Vagina (tissue), 2 donors: ENCODE data around the gene GLYAT. TPM values are rescaled to one million over a fixed set of nuclear protein-coding genes. Genes with fewer than 3 reads are reported as not detected.
A peak's percentile ranks its signal among the peaks of the same experiment; 100 is the strongest.
"Not testable (repeated sequence)": the region's sequence is repeated elsewhere in the genome, so short reads cannot be mapped to it uniquely, and the experiment has no call there.

Experiments used
- DNase-seq, 2 donors: peaks; one replicate each; pipeline ENCODE4 v3.0.0-alpha.2; 2017; ENCODE audit errors: extremely low spot score in 2 of 2
- H3K27ac ChIP-seq: fragments of 200-600 bp; sonication (generic); one replicate; pipeline ENCODE4 v1.5.1; 2019
- H3K27me3 ChIP-seq: fragments of 200-600 bp; sonication (generic); one replicate; pipeline ENCODE4 v1.5.1; 2019
- H3K36me3 ChIP-seq, 2 donors: fragments of 200-600 bp; sonication (generic); one replicate each; pipeline ENCODE4 v1.5.1; 2017 to 2019
- H3K4me1 ChIP-seq: fragments of 200-600 bp; sonication (generic); one replicate; pipeline ENCODE4 v1.5.1; 2019
- H3K4me3 ChIP-seq, 2 donors: fragments of 200-600 bp; sonication (generic); 1 replicate in 1 of 2; 2 replicates in 1 of 2; pipeline ENCODE4 v1.5.1; 2016 to 2019
- H3K9me3 ChIP-seq: fragments of 200-600 bp; sonication (generic); one replicate; pipeline ENCODE4 v1.5.1; 2019
- CTCF ChIP-seq, 3 experiments: fragments of 450-650 bp in 2 of 3; fragments of 200-600 bp in 1 of 3; sonication (generic) in 1 of 3; IDR thresholded peaks; one replicate each; pipeline ENCODE4 v1.5.1; 2017 to 2019; ENCODE audit warnings: antibody characterized with exemption in 3 of 3, mild to moderate bottlenecking in 2 of 3, moderate library complexity in 2 of 3
- POLR2A ChIP-seq, 2 donors: fragments of 450-650 bp; IDR thresholded peaks; one replicate each; pipeline ENCODE4 v1.6.1; 2017; ENCODE audit warnings: antibody characterized with exemption in 2 of 2, mild to moderate bottlenecking in 2 of 2, moderate library complexity in 2 of 2
- POLR2AphosphoS5 ChIP-seq, 2 donors: sonication (generic); formaldehyde crosslinking; IDR thresholded peaks; one replicate each; pipeline ENCODE4 v1.9.0; 2017; ENCODE audit warnings: antibody characterized with exemption in 2 of 2, mild to moderate bottlenecking in 2 of 2, low read depth in 1 of 2; ENCODE audit not compliant: insufficient read depth in 1 of 2
- intact Hi-C: fragments of 100-400 bp; cut with DNase I; formaldehyde crosslinking; loops from one replicate; pipeline ENCODE4 v1.15.1; 2023
- total RNA-seq: library from RNA; depleted of rRNA; stranded (reverse); fragments of >200 nt; gene quantifications from one replicate; pipeline ENCODE4 v1.2.3, GENCODE V29; 2016

The GLYAT gene
- total RNA-seq, 1 donor from 2014 or later, result not detected

- Histone ChIP-seq H3K4me3 (no peak overlapping the region), H3K27me3 (no peaks in the 10 kb centered on the region), H3K27ac (no peak overlapping the region), H3K4me1 (no peaks in the 10 kb centered on the region), H3K9me3 (no peaks in the 10 kb centered on the region), H3K36me3 (no peaks in the 10 kb centered on the region)
- TF ChIP-seq CTCF (IDR thresholded peaks at IDR 0.05) (no peak), POLR2AphosphoS5 (IDR thresholded peaks at IDR 0.05; ENCODE audit: insufficient read depth in 1 of 2, low read depth in 1 of 2) (no peak), POLR2A (IDR thresholded peaks at IDR 0.05) (no peak)
- DNase-seq, result no peak
- intact Hi-C loops, result no loop called here
These were observed 45.6 kb downstream of the GLYAT start for GRCh38 chr11:58685973-58686722.

GRCh38 chr11:58682660-58683059 is 49.1 kb downstream of the GLYAT start:
- H3K4me1 ChIP-seq, H3K27ac ChIP-seq, DNase-seq, H3K36me3 ChIP-seq, H3K9me3 ChIP-seq, H3K4me3 ChIP-seq, H3K27me3 ChIP-seq, intact Hi-C loops: not testable (repeated sequence)

- H3K27me3 ChIP-seq, intact Hi-C loops, H3K4me3 ChIP-seq, H3K36me3 ChIP-seq, H3K9me3 ChIP-seq, H3K27ac ChIP-seq, H3K4me1 ChIP-seq, DNase-seq: not testable (repeated sequence)
These were observed 54.2 kb downstream of the GLYAT start for GRCh38 chr11:58677536-58677935.

- no peak for DNase-seq
These were observed 55.1 kb downstream of the GLYAT start for GRCh38 chr11:58676563-58677135.

GRCh38 chr11:58675334-58676155 is 56.2 kb downstream of the GLYAT start:
- H3K4me3 ChIP-seq, result no peak overlapping the region
- H3K27ac ChIP-seq, result no peak overlapping the region
- no peaks in the 10 kb centered on the region for H3K4me1 ChIP-seq
- DNase-seq, result no peak
- no peaks in the 10 kb centered on the region for H3K36me3 ChIP-seq
- intact Hi-C loops, result no loop called here
- H3K27me3 ChIP-seq, result no peaks in the 10 kb centered on the region
- TF ChIP-seq POLR2AphosphoS5 (IDR thresholded peaks at IDR 0.05; ENCODE audit: insufficient read depth in 1 of 2, low read depth in 1 of 2) (no peak), CTCF (IDR thresholded peaks at IDR 0.05) (peak; percentile 50 to 64 (median 56))
- H3K9me3 ChIP-seq, result no peaks in the 10 kb centered on the region

More at GRCh38 chr11:58676563-58677135, 55.1 kb downstream of the GLYAT start:
- Histone ChIP-seq H3K27ac (no peak overlapping the region), H3K27me3 (no peaks in the 10 kb centered on the region), H3K4me3 (no peak overlapping the region), H3K4me1 (no peaks in the 10 kb centered on the region), H3K9me3 (no peaks in the 10 kb centered on the region), H3K36me3 (no peaks in the 10 kb centered on the region)
- TF ChIP-seq POLR2A (IDR thresholded peaks at IDR 0.05) (no peak), POLR2AphosphoS5 (IDR thresholded peaks at IDR 0.05; ENCODE audit: insufficient read depth in 1 of 2, low read depth in 1 of 2) (no peak), CTCF (IDR thresholded peaks at IDR 0.05) (no peak)
- intact Hi-C loops, result no loop called here

GRCh38 chr11:58674609-58675008 is 57.1 kb downstream of the GLYAT start:
- Histone ChIP-seq H3K27ac (no peak overlapping the region), H3K9me3 (no peaks in the 10 kb centered on the region), H3K4me3 (no peak overlapping the region), H3K27me3 (no peaks in the 10 kb centered on the region), H3K36me3 (no peaks in the 10 kb centered on the region), H3K4me1 (no peaks in the 10 kb centered on the region)
- intact Hi-C loops, result no loop called here
- no peak for TF ChIP-seq CTCF (IDR thresholded peaks at IDR 0.05)
- no peak for TF ChIP-seq POLR2AphosphoS5 (IDR thresholded peaks at IDR 0.05; ENCODE audit: insufficient read depth in 1 of 2, low read depth in 1 of 2)
- TF ChIP-seq POLR2A (IDR thresholded peaks at IDR 0.05), result no peak
- DNase-seq, result no peak
